ENCODE measurements around the gene NAB2. TPM values are rescaled to one million over a fixed set of nuclear protein-coding genes. Genes with fewer than 3 reads are reported as not detected.
A peak's percentile ranks its signal among the peaks of the same experiment; 100 is the strongest.

Gene NAB2
- total and polyA plus RNA-seq, 2 experiments from 2014 or later: 21.6 to 107 TPM

DNA sequence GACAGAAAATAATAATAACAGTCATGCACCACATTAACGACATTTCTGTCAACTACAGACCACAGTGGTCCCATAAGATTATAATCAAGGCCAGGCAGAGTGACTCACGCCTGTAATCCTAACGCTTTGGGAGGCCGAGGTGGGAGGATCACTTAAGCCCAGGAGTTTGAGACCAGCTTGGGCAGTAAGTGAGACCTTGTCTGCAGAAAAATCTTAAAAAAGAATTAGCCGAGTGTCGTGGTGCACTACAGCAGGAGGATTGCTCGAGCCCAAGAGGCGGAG is 8.6 kb downstream of the NAB2 start:
- 70 to 79% methylated on average over 8 of the region's 8 CpGs for WGBS, 2 experiments (ENCODE audit: low coverage in 1 of 2, low lambda C conversion rate in 2 of 2, missing lambda C conversion rate in 2 of 2)
- Histone ChIP-seq H3F3A (ENCODE audit: insufficient read depth) (peaks cover 71% of the 10 kb centered on the region), H3K79me2 (ENCODE audit: insufficient read depth) (peaks cover 8% of the 10 kb centered on the region), H3K27me3 (replicated peaks; ENCODE audit: insufficient read depth) (no peaks in the 10 kb centered on the region), H3K4me3 (no peak overlapping the region), H3K9me3 (ENCODE audit: low read depth) (no peaks in the 10 kb centered on the region), H3K4me2 (ENCODE audit: unreplicated experiment) (no peak overlapping the region), H3K9me2 (ENCODE audit: insufficient read depth) (no peaks in the 10 kb centered on the region), H3K9ac (no peak overlapping the region), H2AFZ (no peak overlapping the region), H4K20me1 (ENCODE audit: insufficient read depth) (no peaks in the 10 kb centered on the region), H3K36me3 (ENCODE audit: low read depth) (peaks cover 20% of the 10 kb centered on the region), H3K27ac (peak overlapping the region; percentile 10; the same call in 1 of the 2 replicates), H3K4me1 (ENCODE audit: insufficient read depth) (peaks cover 25% of the 10 kb centered on the region)
- TF ChIP-seq EZH2 (IDR thresholded peaks at IDR 0.05; ENCODE audit: insufficient read depth, poor library complexity, severe bottlenecking): no peak
- TF ChIP-seq EZH2phosphoT487 (IDR thresholded peaks at IDR 0.05; ENCODE audit: insufficient read depth, low read depth): no peak
- in situ Hi-C loops (cut with MboI): no loop called here
- DNase-seq: no peak

DNA sequence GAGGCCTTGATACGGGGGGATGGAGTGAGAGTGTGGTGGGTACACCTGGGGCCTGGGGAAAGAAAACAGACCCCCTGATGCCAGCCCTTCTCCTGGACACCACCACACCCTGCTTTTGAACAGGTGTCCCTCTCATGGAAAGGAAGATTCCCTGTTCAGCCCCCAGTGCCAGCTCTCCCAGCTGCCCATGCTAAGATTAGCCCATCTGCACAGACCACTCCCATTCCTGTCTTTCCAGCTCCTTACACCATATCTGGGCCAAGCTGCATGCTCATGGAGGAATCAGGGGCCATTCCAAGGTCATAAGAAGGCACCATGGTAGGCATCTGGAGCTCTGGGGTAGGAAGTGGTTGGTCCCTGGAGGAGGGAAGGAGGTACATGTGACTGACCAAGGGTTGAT is 9.6 kb downstream of the NAB2 start:
- WGBS, 2 experiments (ENCODE audit: low coverage in 1 of 2, low lambda C conversion rate in 2 of 2, missing lambda C conversion rate in 2 of 2): 58 to 78% methylated on average over 1 of the region's 1 CpG
- Histone ChIP-seq H3F3A (ENCODE audit: insufficient read depth) (peaks cover 70% of the 10 kb centered on the region), H4K20me1 (ENCODE audit: insufficient read depth) (no peaks in the 10 kb centered on the region), H3K9me3 (ENCODE audit: low read depth) (no peaks in the 10 kb centered on the region), H3K4me3 (no peak overlapping the region), H3K27ac (peak overlapping the region; percentile 41), H3K79me2 (ENCODE audit: insufficient read depth) (no peaks in the 10 kb centered on the region; the same call in 1 of the 2 replicates), H3K27me3 (replicated peaks; ENCODE audit: insufficient read depth) (no peaks in the 10 kb centered on the region), H3K9me2 (ENCODE audit: insufficient read depth) (no peaks in the 10 kb centered on the region), H3K4me2 (ENCODE audit: unreplicated experiment) (no peak overlapping the region), H3K36me3 (ENCODE audit: low read depth) (peaks cover 16% of the 10 kb centered on the region), H2AFZ (no peak overlapping the region), H3K9ac (no peak overlapping the region), H3K4me1 (ENCODE audit: insufficient read depth) (peaks cover 14% of the 10 kb centered on the region)
- TF ChIP-seq EZH2phosphoT487 (IDR thresholded peaks at IDR 0.05; ENCODE audit: insufficient read depth, low read depth) (no peak), EZH2 (IDR thresholded peaks at IDR 0.05; ENCODE audit: insufficient read depth, poor library complexity, severe bottlenecking) (no peak)
- no peak for DNase-seq
- in situ Hi-C loops (cut with MboI): no loop called here

- H3K36me3 ChIP-seq (ENCODE audit: low read depth): peaks cover 21% of the 10 kb centered on the region
Measured at GRCh38 chr12:57099047-57099714, 10.3 kb downstream of the NAB2 start.

DNA sequence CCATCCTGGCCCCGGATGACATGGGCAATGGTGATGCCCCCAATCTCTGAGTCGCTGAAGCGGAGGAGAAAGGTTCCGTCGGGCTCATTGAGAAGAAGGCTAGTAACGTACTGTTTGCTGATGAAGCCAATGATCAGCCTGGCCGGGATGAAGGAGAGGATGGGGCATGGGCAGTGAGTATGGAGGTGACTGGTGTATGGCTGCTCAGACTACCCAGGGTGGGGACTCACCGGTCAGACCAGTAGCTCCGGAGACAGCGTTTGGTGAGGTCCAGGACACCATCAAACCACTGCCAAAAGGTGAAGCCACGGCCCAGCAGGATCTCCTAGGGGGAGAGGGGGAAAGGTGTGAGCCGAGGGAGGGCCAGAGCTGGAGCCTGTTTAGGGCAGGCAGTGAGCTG is 10.9 kb downstream of the NAB2 start:
- Histone ChIP-seq H2AFZ (no peak overlapping the region), H4K20me1 (ENCODE audit: insufficient read depth) (no peaks in the 10 kb centered on the region), H3K9me2 (ENCODE audit: insufficient read depth) (no peaks in the 10 kb centered on the region), H3K4me1 (ENCODE audit: insufficient read depth) (peaks cover 5% of the 10 kb centered on the region; the same call in 1 of the 2 replicates), H3K27me3 (replicated peaks; ENCODE audit: insufficient read depth) (no peaks in the 10 kb centered on the region), H3K4me2 (ENCODE audit: unreplicated experiment) (no peak overlapping the region), H3F3A (ENCODE audit: insufficient read depth) (peaks cover 67% of the 10 kb centered on the region), H3K79me2 (ENCODE audit: insufficient read depth) (no peaks in the 10 kb centered on the region; the same call in 1 of the 2 replicates), H3K9me3 (ENCODE audit: low read depth) (no peaks in the 10 kb centered on the region), H3K36me3 (ENCODE audit: low read depth) (peaks cover 17% of the 10 kb centered on the region), H3K27ac (peak overlapping the region; percentile 18; the same call in 1 of the 2 replicates), H3K9ac (no peak overlapping the region), H3K4me3 (no peak overlapping the region)
- in situ Hi-C loops (cut with MboI): no loop called here
- WGBS, 2 experiments (ENCODE audit: low coverage in 1 of 2, low lambda C conversion rate in 2 of 2, missing lambda C conversion rate in 2 of 2): 68 to 74% methylated on average over 12 of the region's 12 CpGs
- no peak for DNase-seq
- TF ChIP-seq EZH2 (IDR thresholded peaks at IDR 0.05; ENCODE audit: insufficient read depth, poor library complexity, severe bottlenecking): no peak
- TF ChIP-seq EZH2phosphoT487 (IDR thresholded peaks at IDR 0.05; ENCODE audit: insufficient read depth, low read depth): no peak

More at GRCh38 chr12:57099047-57099714, 10.3 kb downstream of the NAB2 start:
- no peak for TF ChIP-seq EZH2 (IDR thresholded peaks at IDR 0.05; ENCODE audit: insufficient read depth, poor library complexity, severe bottlenecking)
- no peak for TF ChIP-seq EZH2phosphoT487 (IDR thresholded peaks at IDR 0.05; ENCODE audit: insufficient read depth, low read depth)
- 66% methylated on average over 11 of the region's 11 CpGs for WGBS, 2 experiments (ENCODE audit: low coverage in 1 of 2, low lambda C conversion rate in 2 of 2, missing lambda C conversion rate in 2 of 2)
- DNase-seq: peak; percentile 69
- Histone ChIP-seq H4K20me1 (ENCODE audit: insufficient read depth) (no peaks in the 10 kb centered on the region), H3K27me3 (replicated peaks; ENCODE audit: insufficient read depth) (no peaks in the 10 kb centered on the region), H3F3A (ENCODE audit: insufficient read depth) (peaks cover 73% of the 10 kb centered on the region), H3K79me2 (ENCODE audit: insufficient read depth) (no peaks in the 10 kb centered on the region; the same call in 1 of the 2 replicates), H3K4me2 (ENCODE audit: unreplicated experiment) (no peak overlapping the region), H3K9me2 (ENCODE audit: insufficient read depth) (no peaks in the 10 kb centered on the region), H2AFZ (no peak overlapping the region), H3K4me3 (no peak overlapping the region), H3K9ac (no peak overlapping the region), H3K4me1 (ENCODE audit: insufficient read depth) (peaks cover 9% of the 10 kb centered on the region; the same call in 1 of the 2 replicates), H3K9me3 (ENCODE audit: low read depth) (no peaks in the 10 kb centered on the region), H3K27ac (peak overlapping the region; percentile 41)
- in situ Hi-C loops (cut with MboI): no loop called here

All from GM23248 (cell line).